ENCODE data around the gene BTBD18.

DNA sequence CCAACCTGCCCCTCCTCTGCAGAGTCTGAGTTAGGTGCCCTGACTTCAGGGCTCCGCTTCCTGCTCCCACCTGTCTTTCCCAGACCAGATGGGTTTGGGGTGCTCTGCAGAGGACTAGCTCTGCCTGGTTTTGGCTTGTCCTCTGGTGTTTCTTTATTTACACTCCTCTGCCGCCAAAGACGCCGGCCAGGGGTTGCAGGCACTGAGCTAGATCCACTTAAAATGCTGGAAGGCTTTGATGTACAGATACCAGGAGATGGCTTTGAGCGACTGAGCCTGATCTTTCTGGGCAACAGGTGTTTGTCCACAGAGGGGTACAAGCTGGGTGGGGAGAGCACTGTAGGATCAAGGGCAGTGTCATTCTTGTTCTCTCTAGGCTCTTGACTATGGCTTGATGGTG is 6.4 kb downstream of the BTBD18 start:
- TF ChIP-seq, protein P1, sequence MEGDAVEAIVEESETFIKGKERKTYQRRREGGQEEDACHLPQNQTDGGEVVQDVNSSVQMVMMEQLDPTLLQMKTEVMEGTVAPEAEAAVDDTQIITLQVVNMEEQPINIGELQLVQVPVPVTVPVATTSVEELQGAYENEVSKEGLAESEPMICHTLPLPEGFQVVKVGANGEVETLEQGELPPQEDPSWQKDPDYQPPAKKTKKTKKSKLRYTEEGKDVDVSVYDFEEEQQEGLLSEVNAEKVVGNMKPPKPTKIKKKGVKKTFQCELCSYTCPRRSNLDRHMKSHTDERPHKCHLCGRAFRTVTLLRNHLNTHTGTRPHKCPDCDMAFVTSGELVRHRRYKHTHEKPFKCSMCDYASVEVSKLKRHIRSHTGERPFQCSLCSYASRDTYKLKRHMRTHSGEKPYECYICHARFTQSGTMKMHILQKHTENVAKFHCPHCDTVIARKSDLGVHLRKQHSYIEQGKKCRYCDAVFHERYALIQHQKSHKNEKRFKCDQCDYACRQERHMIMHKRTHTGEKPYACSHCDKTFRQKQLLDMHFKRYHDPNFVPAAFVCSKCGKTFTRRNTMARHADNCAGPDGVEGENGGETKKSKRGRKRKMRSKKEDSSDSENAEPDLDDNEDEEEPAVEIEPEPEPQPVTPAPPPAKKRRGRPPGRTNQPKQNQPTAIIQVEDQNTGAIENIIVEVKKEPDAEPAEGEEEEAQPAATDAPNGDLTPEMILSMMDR (IDR thresholded peaks at IDR 0.05), result no peak
- no peak for TF ChIP-seq NR1H2 (CRISPR knock-in tag; IDR thresholded peaks at IDR 0.05)
- TF ChIP-seq, protein P2, sequence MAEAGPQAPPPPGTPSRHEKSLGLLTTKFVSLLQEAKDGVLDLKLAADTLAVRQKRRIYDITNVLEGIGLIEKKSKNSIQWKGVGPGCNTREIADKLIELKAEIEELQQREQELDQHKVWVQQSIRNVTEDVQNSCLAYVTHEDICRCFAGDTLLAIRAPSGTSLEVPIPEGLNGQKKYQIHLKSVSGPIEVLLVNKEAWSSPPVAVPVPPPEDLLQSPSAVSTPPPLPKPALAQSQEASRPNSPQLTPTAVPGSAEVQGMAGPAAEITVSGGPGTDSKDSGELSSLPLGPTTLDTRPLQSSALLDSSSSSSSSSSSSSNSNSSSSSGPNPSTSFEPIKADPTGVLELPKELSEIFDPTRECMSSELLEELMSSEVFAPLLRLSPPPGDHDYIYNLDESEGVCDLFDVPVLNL (CRISPR knock-in tag; IDR thresholded peaks at IDR 0.05; ENCODE audit: borderline replicate concordance, low read depth), result no peak
- TF ChIP-seq CREB1 (CRISPR knock-in tag; IDR thresholded peaks at IDR 0.05), result no peak
- no peak for TF ChIP-seq CBFB (CRISPR knock-in tag; IDR thresholded peaks at IDR 0.05; ENCODE audit: low read depth)
- TF ChIP-seq, protein P3, sequence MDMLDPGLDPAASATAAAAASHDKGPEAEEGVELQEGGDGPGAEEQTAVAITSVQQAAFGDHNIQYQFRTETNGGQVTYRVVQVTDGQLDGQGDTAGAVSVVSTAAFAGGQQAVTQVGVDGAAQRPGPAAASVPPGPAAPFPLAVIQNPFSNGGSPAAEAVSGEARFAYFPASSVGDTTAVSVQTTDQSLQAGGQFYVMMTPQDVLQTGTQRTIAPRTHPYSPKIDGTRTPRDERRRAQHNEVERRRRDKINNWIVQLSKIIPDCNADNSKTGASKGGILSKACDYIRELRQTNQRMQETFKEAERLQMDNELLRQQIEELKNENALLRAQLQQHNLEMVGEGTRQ (CRISPR knock-in tag; IDR thresholded peaks at IDR 0.05), result no peak
- TF ChIP-seq PRDM15 (CRISPR knock-in tag; IDR thresholded peaks at IDR 0.05), result no peak
- no peak for TF ChIP-seq ZNF232 (CRISPR knock-in tag; IDR thresholded peaks at IDR 0.05)
- TF ChIP-seq ATF2 (CRISPR knock-in tag; IDR thresholded peaks at IDR 0.05; ENCODE audit: borderline replicate concordance, low read depth), result no peak
- no peak for TF ChIP-seq FOXP1 (CRISPR knock-in tag; IDR thresholded peaks at IDR 0.05; ENCODE audit: borderline replicate concordance)
- TF ChIP-seq ATF6 (CRISPR knock-in tag; IDR thresholded peaks at IDR 0.05), result no peak
- no peak for TF ChIP-seq RELA (CRISPR knock-in tag; IDR thresholded peaks at IDR 0.05; ENCODE audit: borderline replicate concordance)
- no peak for TF ChIP-seq MLX (CRISPR knock-in tag; IDR thresholded peaks at IDR 0.05)
